Fibroblast of mammary gland (primary cell): ENCODE results near the gene BEST1.

Source experiments
- DNase-seq: peaks from one replicate; pipeline ENCODE4 v3.0.0-alpha.2; 2010; ENCODE audit warnings: low read depth
- H3K4me3 ChIP-seq: 2 replicates; pipeline ENCODE4 v1.5.1; 2011; ENCODE audit warnings: low read depth, mild to moderate bottlenecking, low read length, moderate library complexity; ENCODE audit not compliant: control insufficient read depth
- CTCF ChIP-seq: conservative IDR thresholded peaks from 2 replicates; pipeline ENCODE4 v1.5.1; 2011; ENCODE audit warnings: low read depth, low read length, inconsistent platforms; ENCODE audit not compliant: control insufficient read depth, insufficient read depth

The BEST1 gene

GRCh38 chr11:61950035-61950547 lies at the start of gene BEST1:
BEST1 (plus strand) TSS chr11:61950351; CDS start chr11:61951807, 1,456 bp downstream.
- no peak for DNase-seq
- TF ChIP-seq CTCF: no peak
- H3K4me3 ChIP-seq: no peak within 1 kb of the TSS

- TF ChIP-seq CTCF: no peak
- DNase-seq: no peak
- H3K4me3 ChIP-seq: no peak overlapping the region
Measured at GRCh38 chr11:61901397-61901796, 48.8 kb upstream of the BEST1 start.

- no peak overlapping the region for H3K4me3 ChIP-seq
Measured at GRCh38 chr11:61902313-61902712, 47.8 kb upstream of the BEST1 start.

GRCh38 chr11:61903845-61904244 lies 46.3 kb upstream of the BEST1 start:
- no peak overlapping the region for H3K4me3 ChIP-seq

More at GRCh38 chr11:61902313-61902712, 47.8 kb upstream of the BEST1 start:
- no peak for DNase-seq
- no peak for TF ChIP-seq CTCF

GRCh38 chr11:61904539-61905048 lies 45.6 kb upstream of the BEST1 start:
- no peak overlapping the region for H3K4me3 ChIP-seq
- no peak for TF ChIP-seq CTCF
- no peak for DNase-seq

More at GRCh38 chr11:61903845-61904244, 46.3 kb upstream of the BEST1 start:
- no peak for DNase-seq
- TF ChIP-seq CTCF: no peak

GRCh38 chr11:61905067-61905696 lies 45.0 kb upstream of the BEST1 start:
- DNase-seq: no peak
- no peak overlapping the region for H3K4me3 ChIP-seq
- TF ChIP-seq CTCF: no peak
